Stimulated activated CD4-positive, alpha-beta T cell treated with anti-CD3 and anti-CD28 coated beads, TNF-alpha, amount 100 ng/mL, for 1 hour (primary cell): ENCODE data around the gene AP3M1.
"Not testable (repeated sequence)": the region's sequence is repeated elsewhere in the genome, so short reads cannot be mapped to it uniquely, and the experiment has no call there.

Experiments used
- DNase-seq, 3 donors: peaks; one replicate each; pipeline ENCODE4 v3.0.0-alpha.2; 2020; ENCODE audit warnings: low read depth in 3 of 3, low spot score in 1 of 3

AP3M1 gene

GRCh38 chr10:74164716-74165529, 14.3 kb upstream of the AP3M1 start:
- no peak for DNase-seq

GRCh38 chr10:74163319-74164068, 12.9 kb upstream of the AP3M1 start:
- DNase-seq, result no peak

GRCh38 chr10:74160013-74160412, 9.4 kb upstream of the AP3M1 start:
- no peak for DNase-seq

- DNase-seq, result no peak
Measured at GRCh38 chr10:74156919-74157289, 6.3 kb upstream of the AP3M1 start.

GRCh38 chr10:74153676-74154075, 3.0 kb upstream of the AP3M1 start:
- DNase-seq, result no peak

GRCh38 chr10:74153123-74153522, 2.5 kb upstream of the AP3M1 start:
- no peak for DNase-seq

- no peak for DNase-seq
Measured at GRCh38 chr10:74151879-74152722, 1.5 kb upstream of the AP3M1 start.

GRCh38 chr10:74150990-74151878, 606 bp upstream of the AP3M1 start, which contains the start of gene ADK:
Gene ADK (plus strand): TSS chr10:74151221. CDS start chr10:74151279, 58 bp downstream.
- peak; percentile 97 to 100 (median 98) for DNase-seq

GRCh38 chr10:74146980-74147379, 3.6 kb downstream of the AP3M1 start:
- not testable (repeated sequence) for DNase-seq

GRCh38 chr10:74145133-74145532, 5.5 kb downstream of the AP3M1 start:
- no peak for DNase-seq

- no peak for DNase-seq
Measured at GRCh38 chr10:74140553-74140952, 10.1 kb downstream of the AP3M1 start.

GRCh38 chr10:74139981-74140380, 10.6 kb downstream of the AP3M1 start:
- no peak for DNase-seq

- not testable (repeated sequence) for DNase-seq
Measured at GRCh38 chr10:74138596-74138995, 12.0 kb downstream of the AP3M1 start.

GRCh38 chr10:74137992-74138391, 12.6 kb downstream of the AP3M1 start:
- DNase-seq, result no peak

- DNase-seq, result no peak
Measured at GRCh38 chr10:74135452-74135851, 15.2 kb downstream of the AP3M1 start.

- DNase-seq, result no peak
Measured at GRCh38 chr10:74133923-74134820, 16.5 kb downstream of the AP3M1 start.

- DNase-seq, result no peak
Measured at GRCh38 chr10:74123081-74123480, 27.5 kb downstream of the AP3M1 start.

- DNase-seq, result no peak
Measured at GRCh38 chr10:74122060-74122459, 28.6 kb downstream of the AP3M1 start.

- DNase-seq, result no peak
Measured at GRCh38 chr10:74121368-74121767, 29.3 kb downstream of the AP3M1 start.
